GM12891 (cell line): ENCODE data around the gene APOBEC3C.

Source experiments
- PAX5 ChIP-seq: IDR thresholded peaks from 2 replicates; pipeline ENCODE4 v1.6.1; 2011; ENCODE audit warnings: low read length, moderate library complexity, mild to moderate bottlenecking; ENCODE audit not compliant: insufficient read depth, severe bottlenecking
- POLR2A ChIP-seq: IDR thresholded peaks from 2 replicates; pipeline ENCODE4 v1.6.1; 2011; ENCODE audit warnings: low read depth, low read length, control low read depth
- POLR2AphosphoS5 ChIP-seq: IDR thresholded peaks from 2 replicates; pipeline ENCODE4 v1.6.1; 2011; ENCODE audit warnings: low read depth, low read length, control low read depth
- SPI1 ChIP-seq: IDR thresholded peaks from 2 replicates; pipeline ENCODE4 v1.6.1; 2011; ENCODE audit warnings: low read depth, low read length, control low read depth
- TAF1 ChIP-seq: IDR thresholded peaks from 2 replicates; pipeline ENCODE4 v1.6.1; 2011; ENCODE audit warnings: low read depth, low read length, control low read depth

- TF ChIP-seq POLR2AphosphoS5 = no peak
- TF ChIP-seq TAF1 = no peak
- TF ChIP-seq SPI1 = no peak
- TF ChIP-seq POLR2A = no peak
- TF ChIP-seq PAX5 = no peak
These were observed 39.8 kb upstream of the APOBEC3C start for GRCh38 chr22:38974170-38974825.
